AG09309 (cell line): ENCODE measurements around the gene KIF5A.
A peak's percentile ranks its signal among the peaks of the same experiment; 100 is the strongest.

Experiments
- DNase-seq: peaks from one replicate; pipeline ENCODE4 v3.0.0-alpha.2; 2010; ENCODE audit warnings: low read depth
- H3K4me3 ChIP-seq: 2 replicates; pipeline ENCODE4 v1.5.1; 2011; ENCODE audit warnings: mild to moderate bottlenecking, low read depth, low read length, moderate library complexity; ENCODE audit not compliant: control insufficient read depth
- CTCF ChIP-seq: IDR thresholded peaks from 2 replicates; pipeline ENCODE4 v1.5.1; 2011; ENCODE audit warnings: mild to moderate bottlenecking, low read depth, low read length, inconsistent platforms; ENCODE audit not compliant: insufficient read depth, control insufficient read depth; ENCODE audit errors: missing control alignments

Gene KIF5A

GRCh38 chr12:57611108-57611826, 61.4 kb downstream of the KIF5A start, which contains the start of gene ARHGEF25:
ARHGEF25 (plus strand) TSS chr12:57611435; CDS start chr12:57611895, 460 bp downstream.
- TF ChIP-seq CTCF, result no peak
- DNase-seq, result no peak

DNA sequence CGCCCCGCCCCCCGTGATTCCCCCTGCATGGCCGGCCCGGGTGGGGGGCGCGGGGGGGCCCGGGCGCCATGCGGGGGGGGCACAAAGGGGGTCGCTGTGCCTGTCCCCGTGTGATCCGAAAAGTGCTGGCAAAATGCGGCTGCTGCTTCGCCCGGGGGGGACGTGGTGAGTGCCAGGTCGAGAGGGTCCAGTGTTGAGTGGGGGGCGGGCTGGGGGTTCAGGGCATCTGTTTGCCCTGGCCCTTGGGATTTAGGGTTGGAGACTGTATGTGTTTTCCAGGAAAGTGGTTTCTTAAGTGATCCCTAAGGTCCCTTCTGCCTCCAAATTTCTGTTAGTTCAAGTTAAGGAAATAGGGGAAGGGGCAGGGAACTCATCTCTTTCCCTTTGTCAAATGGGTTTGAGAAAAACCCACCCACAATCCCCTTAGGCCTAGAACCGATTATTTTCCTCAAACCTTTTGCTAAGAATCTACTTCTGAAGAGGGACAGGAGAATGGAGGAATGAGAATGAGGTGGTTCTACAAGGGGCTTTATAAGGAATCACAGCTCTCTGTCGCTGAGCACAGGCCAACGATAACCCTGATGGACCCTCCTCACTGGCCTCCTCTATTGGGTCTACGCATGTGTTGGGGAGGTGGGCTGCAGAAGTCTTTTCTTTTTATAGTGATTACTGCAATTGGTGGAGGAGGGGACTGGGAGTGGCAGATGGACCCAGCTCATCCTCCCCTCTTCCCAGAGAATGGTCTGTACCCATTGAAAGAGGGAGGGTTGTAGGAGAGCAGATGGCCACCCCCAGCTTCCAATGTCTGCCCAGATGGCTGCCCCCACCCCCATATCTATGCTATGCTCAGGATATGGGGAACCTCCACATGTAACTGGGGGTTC, 62.2 kb downstream of the KIF5A start:
- no peak for DNase-seq
- no peak for TF ChIP-seq CTCF
- peak overlapping the region; percentile 74 for H3K4me3 ChIP-seq

More at GRCh38 chr12:57611108-57611826, 61.4 kb downstream of the KIF5A start, which contains the start of gene ARHGEF25:
- H3K4me3 ChIP-seq, result peak within 1 kb of the TSS; percentile 74

DNA sequence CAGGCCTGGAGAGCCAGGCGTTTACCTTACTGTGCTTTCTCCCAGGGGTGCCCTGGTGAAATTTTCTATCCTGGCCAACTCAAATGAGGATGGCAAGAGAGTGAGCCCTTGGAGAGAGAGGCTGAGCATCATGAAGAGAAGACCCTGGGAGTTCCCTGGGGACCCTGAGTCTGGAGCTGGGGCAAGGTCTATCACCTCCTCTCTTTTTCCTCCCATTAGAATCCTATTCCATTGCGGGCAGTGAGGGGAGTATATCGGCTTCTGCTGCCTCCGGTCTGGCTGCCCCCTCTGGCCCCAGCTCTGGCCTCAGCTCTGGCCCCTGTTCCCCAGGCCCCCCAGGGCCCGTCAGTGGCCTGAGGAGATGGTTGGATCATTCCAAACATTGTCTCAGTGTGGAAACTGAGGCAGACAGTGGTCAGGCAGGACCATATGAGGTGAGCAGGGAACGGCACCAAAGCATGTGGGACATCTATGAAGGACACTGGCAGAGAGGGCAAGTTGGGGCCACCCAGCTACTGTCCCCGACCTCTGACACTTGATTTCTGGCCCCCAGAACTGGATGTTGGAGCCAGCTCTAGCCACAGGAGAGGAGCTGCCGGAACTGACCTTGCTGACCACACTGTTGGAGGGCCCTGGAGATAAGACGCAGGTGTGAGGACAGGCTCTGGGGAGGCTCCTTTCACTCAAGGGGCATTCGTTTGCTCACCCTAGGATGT, 63.0 kb downstream of the KIF5A start:
- H3K4me3 ChIP-seq, result no peak overlapping the region
- no peak for TF ChIP-seq CTCF
- DNase-seq, result no peak

DNA sequence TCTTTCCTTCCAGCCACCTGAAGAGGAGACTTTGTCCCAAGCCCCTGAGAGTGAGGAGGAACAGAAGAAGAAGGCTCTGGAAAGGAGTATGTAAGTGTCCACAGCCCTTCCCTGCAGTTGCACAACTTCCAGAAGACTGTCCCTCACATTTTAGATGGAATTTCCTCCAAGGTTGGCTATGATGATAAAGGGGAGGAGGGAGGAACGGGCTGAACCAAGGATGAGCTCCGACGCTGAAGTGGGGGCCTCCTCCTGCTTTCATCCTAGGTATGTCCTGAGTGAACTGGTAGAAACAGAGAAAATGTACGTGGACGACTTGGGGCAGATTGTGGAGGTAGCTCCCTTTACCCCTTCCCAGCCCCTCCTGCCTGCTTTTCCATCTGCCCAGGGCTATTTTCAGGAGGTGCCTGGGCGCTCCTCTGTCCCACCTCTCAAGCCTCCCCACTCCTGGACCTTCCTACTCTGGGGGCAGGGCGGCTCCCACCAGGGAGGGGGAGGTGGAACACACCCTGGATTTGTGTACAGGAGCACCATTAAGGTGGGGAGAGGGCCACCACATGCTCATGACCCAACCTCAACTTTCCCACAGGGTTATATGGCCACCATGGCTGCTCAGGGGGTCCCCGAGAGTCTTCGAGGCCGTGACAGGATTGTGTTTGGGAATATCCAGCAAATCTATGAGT, 63.7 kb downstream of the KIF5A start:
- no peak for TF ChIP-seq CTCF
- DNase-seq, result no peak
- no peak overlapping the region for H3K4me3 ChIP-seq

DNA sequence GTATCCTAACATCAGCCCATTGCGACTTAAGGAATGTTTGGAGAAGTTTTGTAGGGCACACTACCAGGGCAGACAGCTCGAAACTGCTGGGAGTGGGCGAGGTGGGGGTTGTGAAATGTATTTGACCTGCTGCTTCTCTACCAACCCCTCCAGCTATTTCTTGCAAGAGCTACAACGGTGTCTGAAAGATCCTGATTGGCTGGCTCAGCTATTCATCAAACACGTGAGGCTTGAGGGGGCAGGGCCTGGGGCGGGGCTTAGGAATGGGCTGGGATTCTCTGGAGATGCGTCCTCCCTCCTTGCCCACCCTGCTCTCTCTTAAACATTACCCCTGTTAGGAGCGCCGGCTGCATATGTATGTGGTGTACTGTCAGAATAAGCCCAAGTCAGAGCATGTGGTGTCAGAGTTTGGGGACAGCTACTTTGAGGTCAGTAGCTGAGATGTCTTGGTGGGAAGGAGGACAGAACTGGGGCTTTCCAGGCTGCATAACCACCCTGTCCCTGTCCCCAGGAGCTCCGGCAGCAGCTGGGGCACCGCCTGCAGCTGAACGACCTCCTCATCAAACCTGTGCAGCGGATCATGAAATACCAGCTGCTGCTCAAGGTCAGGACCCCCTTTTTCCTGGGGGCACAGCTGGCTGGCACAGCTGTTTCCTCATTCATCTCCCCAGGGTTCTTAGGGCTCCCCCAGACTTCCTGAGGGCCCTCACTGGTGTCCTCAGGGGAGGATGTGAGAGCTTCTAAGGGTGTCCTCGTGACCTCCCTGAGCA, 64.5 kb downstream of the KIF5A start:
- H3K4me3 ChIP-seq, result no peak overlapping the region
- TF ChIP-seq CTCF, result no peak
- DNase-seq, result no peak

DNA sequence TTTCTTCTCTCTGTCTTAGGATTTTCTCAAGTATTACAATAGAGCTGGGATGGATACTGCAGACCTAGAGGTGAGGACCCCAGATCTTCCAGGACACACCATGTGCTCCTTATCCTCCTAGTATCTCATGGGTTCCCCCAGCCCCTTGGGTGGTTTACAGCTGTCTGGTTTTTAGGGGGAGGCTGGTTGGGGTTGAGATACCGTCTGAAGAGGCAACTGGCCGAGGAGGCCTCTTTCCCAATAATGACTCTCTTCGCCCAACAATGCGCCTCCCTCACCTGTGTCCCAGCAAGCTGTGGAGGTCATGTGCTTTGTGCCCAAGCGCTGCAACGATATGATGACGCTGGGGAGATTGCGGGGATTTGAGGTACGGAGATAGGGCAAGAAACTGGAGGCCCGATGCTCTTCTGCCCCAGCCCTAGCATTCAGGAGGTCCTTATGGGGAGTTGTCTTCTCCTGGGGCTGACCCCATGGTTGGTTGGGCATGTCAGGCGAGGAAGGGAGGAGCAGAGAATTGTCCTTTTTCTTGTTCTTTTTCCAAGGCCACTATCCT, 65.2 kb downstream of the KIF5A start:
- TF ChIP-seq CTCF, result no peak
- no peak for DNase-seq
- no peak overlapping the region for H3K4me3 ChIP-seq
